GM03348 (cell line): ENCODE results near the gene HDAC4.

Experiments
- DNase-seq: peaks from one replicate; pipeline ENCODE4 v3.0.0; 2012; ENCODE audit warnings: low spot score

The HDAC4 gene

DNA sequence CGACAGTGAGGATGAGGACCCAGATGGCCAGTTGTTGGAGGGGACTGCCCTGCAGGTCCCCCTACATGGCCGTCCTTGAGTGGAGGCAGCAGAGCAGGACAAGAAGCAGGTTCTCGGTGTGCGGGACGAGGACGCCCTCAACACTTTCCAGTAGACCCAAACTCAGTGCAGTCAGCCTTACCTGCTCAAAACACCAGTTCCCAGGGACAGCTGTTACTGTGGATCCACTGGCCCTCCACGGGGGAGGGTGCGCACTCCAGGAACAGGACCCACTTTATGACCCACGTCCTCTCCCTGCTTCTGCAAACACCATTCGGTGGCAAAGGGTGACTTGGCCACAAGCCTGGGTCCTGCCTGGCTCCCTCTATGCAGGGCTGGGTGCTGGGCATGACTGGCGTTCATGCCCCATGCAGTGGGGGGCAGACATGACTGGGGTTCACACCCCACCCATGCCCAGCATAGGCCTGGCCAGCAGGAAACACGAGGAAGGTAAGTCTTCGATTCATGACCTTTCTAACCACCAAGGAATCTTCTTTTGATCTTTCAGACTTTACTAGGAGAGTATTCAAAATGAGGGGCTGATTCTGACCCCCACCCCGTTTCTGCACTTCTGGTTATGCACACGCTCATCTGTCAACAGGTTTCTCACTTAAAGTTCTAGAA, 233.7 kb downstream of the HDAC4 start:
- no peak for DNase-seq

DNA sequence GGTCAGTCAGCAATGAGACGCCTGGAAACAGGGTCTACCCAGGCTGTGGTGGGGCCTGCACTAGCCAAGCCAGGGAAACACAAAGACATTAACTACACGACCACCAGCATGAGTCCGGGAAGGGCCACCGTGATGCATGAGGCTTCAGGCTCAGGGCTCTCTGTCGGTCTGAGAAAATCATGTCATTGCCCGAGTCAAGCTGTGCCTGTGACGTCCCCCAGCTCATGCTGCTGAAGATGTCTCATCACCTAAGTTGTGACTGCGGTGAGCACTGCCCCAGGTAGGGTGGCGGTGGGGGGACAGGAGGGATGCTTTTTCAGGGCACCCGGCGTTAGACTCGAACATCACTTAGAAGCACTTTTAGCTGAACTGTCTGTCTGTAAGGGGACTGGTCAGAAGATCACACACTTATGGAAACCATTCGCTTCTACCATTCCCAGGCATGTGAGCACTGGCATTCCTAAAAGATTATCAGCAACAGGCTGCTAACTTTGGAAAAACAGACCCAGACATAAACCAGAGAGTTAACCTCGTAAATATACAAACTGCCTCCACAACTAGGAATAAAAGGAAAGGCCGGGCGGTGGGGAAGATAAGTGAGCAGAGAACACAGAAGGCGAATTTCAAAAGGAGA, 234.5 kb downstream of the HDAC4 start:
- no peak for DNase-seq

- no peak for DNase-seq
These were observed 235.5 kb downstream of the HDAC4 start for GRCh38 chr2:239165206-239165831.

- no peak for DNase-seq
These were observed 236.4 kb downstream of the HDAC4 start for GRCh38 chr2:239164335-239164871.

DNA sequence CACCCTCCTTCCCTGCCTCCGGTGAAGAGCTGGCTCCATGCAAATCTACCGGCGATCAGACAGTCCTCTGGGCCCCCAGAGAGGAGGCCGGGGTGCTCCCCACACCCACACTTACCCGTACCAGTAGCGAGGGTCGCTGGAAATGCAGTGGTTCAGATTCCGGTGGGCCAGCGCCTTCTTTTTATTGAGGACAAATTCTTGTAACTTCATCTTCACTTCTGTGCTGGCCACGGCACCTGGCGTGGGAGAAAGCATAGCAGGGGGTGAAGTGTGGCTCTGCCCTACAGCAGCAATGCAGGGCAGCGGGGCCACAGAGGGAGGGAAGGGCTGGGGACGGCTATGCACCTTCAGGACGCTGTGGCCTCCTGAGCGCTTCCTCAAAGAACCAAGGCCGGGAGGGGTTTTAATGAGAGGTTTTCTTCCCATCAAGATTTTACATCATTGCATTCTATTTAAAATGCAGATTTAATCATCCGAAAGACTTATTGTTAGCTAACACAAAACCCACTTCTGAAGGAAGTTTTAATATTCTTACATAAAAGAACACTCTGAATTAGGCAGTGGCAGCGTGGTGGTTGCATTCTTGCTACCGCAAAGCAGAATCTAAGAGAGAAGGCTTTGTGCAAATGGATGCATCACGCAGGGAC, 237.0 kb downstream of the HDAC4 start:
- DNase-seq = no peak

DNA sequence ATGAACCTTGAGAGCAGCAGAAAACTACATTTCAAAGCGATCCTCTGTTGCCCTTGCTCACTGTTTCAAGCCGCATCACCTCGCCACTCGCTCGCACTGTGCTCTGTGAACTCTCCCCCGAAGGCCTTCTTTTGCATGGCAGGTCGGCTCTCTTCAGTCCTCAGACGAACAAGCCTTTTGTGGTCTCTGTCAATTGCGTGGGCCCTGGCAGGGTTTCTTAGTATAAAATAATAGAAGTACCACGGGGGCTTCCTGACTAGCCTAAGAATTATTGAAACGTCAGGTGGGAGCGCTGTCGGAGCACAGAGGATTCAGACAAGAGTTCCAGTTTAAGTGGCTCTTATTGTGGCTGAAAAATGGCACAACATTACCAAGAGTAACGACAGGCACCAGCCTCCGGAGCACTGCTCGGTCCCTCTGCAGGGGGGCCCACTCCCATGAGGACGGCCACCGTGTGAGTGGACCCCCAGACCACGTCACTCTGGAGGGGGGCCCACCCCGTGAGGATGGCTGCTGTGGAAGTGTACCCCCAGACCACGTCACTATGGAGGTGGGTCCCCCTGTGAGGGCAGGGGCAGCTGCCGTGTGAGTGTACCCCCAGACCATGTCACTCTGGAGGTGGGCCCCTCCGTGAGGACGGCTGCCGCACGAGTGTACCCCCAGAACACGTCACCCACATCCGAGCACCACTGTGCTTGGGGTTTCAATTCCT, 237.7 kb downstream of the HDAC4 start:
- no peak for DNase-seq

DNA sequence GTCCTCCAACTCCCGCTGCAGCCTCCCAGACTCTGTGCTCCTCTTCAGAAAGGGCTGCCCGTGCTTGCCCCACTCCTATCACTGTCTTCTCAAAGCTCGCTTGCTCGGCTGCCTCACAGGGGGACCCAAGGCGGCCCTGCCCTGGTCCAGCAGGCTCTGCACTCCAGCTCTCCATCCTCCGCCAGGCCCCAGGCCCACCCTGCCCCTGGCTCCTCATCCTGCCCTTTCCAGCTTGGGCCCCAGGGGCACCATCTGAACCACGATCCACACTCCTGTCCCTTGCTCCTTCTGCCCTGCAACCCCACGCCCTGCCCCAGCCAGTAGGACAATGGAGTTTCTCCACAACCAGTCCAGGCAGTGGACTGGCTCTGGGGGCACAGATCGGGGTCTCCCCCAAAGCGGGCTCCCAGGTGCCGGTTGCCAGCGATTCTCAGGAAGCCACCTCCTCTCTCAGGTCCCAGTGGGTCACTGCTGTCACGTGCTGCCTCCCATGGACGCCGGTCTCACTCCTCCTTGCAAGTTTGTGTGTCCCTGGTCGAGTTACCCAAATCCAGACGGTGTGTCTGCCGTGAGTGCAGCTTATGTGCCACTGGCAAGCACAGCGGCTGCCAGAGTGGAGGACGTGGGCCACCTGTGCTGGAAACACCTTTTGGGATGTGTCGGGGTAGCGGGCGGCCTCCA, 238.5 kb downstream of the HDAC4 start:
- no peak for DNase-seq

GRCh38 chr2:239161711-239162140, 239.1 kb downstream of the HDAC4 start:
- DNase-seq = no peak

DNA sequence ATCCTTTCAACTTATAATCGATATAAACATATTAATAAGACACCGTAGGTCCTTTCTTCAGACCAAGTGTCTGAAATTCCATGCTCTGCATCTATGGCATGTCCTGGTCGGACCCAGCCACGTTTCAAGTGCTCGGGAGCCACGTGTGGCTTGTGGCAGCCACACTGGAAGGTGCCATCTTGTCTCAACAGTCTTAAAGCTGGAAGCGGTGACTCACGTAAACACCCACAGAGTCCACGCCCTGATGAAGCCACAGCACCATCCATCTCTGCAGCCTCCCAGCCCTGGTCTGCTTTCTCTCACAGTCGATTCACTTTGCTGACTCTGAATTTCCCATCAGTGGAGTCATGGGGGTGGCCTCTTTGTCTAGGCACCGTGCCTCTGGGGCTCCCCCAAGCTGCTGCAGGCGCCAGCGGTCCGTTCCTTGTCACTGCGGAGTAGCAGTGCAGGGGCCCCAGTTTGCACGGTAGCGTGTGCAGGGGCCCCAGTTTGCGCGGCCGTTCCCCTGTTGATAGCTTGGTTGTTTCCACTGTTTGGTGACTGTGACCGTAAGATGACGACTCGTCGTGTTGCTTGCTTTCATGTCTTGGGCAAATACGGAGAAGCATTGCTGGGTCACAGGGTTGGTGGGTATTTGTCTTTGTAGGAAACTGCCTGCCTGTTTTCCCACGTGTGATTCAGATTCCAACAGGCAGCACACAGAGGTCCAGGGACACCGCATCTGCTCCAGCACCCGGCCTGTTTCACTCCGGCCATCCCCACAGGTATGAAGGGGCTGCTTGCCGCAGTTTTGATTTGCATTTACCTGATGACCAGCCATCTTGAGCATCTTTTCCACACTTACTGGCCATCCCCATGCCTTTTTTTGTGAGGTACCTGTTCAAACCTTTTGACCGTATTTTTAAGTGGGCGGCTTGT, 240.3 kb downstream of the HDAC4 start:
- DNase-seq = no peak

GRCh38 chr2:239159476-239159911, 241.3 kb downstream of the HDAC4 start:
- DNase-seq = no peak

GRCh38 chr2:239158641-239159475, 242.0 kb downstream of the HDAC4 start:
- no peak for DNase-seq

DNA sequence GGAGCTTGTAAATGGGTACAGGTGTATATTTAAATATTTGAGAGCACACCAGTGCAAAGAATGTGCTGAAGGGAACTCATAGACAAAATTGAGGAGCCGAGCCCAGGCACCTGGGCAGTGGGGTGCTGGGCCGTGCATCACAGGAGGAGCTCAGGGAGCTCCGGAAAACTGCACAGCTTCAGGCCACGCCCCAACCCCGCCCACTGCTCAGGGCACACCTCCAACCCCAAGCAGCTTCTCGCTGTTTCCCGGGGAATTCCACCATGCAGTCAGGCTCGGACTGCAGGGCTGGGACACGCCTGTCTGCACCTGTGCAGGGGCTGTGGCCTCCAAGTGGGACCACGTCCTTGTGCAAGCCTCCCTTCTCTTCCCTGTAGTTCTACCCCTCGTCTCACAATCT, 243.0 kb downstream of the HDAC4 start:
- DNase-seq = no peak

- no peak for DNase-seq
These were observed 243.6 kb downstream of the HDAC4 start for GRCh38 chr2:239157269-239157668.

GRCh38 chr2:239156516-239157265, 244.1 kb downstream of the HDAC4 start:
- DNase-seq = no peak

- no peak for DNase-seq
These were observed 244.9 kb downstream of the HDAC4 start for GRCh38 chr2:239155806-239156480.

- no peak for DNase-seq
These were observed 245.6 kb downstream of the HDAC4 start for GRCh38 chr2:239154971-239155805.
